A204.1 (cell line): ENCODE results near the gene RAP1GAP2.

ENCODE experiments used
- FAIRE-seq: peaks from 2 replicates; lab custom pipeline; 2012; peaks lifted over from hg19 to GRCh38; lab: Jason Lieb, UNC

Gene RAP1GAP2

DNA sequence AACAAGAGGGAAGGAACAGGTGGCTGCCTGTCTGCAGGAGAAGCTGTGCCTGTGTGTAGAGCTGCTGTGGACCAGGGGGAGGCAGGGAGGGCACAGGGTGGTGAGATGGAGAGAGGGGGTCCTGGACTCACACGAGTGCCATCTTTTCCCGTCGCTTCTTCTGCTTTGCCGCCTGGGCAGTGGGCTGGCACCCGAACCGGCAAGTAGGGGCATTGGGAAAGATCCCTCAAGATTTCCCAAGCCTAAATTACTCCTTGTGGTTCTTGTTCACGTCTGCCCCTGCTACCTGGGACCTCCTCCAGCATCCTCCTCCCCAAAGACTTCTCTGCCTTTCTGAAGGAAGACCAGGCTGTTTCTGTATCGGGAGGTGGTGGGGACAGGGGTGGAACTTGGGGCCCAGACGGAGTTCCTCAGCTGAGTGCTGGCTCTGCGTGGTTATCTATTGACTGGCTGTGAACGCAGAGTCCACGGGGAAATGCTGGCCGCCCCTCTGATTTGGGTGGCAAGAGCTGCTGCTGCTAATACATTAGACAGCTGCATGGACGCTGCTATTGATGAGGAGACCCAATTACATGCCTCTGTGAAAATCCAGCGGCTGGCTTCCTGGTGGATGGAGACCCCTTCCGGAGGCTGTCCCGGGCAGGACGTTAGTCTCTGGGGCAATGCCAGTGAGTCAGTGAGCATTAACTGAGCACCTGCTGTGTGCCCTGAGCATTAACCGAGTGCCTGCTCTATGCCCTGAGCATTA is 152.7 kb downstream of the RAP1GAP2 start:
- FAIRE-seq, result no peak

DNA sequence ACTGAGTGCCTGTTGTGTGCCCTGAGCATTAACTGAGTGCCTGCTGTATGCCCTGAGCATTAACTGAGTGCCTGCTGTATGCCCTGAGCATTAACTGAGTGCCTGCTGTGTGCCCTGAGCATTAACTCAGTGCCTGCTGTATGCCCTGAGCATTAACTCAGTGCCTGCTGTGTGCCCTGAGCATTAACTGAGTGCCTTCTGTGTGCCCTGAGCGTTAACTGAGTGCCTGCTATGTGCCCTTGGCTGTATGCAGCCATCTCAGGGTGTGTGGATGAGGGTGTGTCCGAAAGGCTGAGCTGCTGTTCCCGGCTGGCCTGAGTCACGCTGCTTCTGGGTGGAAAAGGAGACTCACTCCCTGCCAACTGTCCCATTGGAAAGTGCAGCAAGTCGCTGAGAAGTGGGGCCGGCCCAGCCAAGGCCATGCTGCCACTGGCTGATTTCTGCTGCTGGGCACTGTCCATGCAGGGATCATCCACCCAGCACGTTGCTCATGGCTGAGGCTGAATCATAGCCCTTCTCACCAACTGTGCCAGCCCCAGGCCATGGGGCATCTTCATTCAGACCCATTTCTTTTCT is 153.3 kb downstream of the RAP1GAP2 start:
- FAIRE-seq, result no peak

DNA sequence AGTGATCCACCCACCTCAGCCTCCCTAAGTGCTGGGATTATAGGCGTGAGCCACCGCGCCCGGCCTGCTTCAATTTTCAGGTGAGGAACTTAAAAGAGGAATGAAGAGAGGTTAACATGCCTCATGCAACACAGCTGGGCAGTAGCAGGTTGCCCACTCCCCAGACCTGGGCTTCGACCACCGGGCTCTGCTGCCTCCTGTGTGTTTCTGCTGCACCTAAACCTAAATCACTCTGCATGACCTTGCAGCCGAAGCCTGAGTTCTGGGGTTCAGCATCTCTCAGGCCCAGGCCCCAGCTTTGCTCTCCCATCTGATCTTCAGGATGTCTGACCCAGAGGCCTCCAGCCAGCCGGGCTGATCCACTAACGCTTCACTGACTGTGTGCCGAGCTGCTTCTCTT is 154.6 kb downstream of the RAP1GAP2 start:
- FAIRE-seq, result no peak

DNA sequence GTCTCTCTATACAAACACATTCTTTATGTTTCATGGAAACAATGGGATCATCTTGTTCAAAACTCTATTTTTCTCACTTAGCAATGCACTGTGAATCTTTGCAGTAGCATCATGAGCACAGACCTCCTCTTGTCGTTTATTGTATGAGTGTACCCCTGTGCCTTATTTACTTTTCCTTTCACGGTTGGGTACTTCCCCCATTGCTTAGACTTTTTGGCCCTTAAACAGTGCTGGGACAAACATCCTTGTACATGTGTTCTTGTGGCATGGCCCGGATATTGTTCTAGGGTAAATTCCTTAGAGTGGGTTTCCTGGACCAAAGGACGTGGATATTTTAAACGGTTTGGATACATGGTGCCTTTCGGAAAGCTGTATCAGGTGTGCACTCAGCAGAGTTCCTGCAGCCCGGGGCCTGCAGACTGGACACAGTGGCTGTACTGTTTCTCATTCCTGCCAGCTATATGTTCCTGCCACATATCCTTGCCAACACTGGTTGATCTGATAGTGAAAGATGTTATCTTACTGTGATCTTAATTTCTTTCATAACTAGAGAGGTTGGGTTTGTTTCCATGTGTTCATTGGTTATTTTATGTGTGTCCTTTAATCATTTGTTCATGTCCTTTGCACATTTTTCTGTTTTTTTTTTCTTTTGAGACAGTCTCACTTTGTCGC is 156.1 kb downstream of the RAP1GAP2 start:
- FAIRE-seq, result no peak

DNA sequence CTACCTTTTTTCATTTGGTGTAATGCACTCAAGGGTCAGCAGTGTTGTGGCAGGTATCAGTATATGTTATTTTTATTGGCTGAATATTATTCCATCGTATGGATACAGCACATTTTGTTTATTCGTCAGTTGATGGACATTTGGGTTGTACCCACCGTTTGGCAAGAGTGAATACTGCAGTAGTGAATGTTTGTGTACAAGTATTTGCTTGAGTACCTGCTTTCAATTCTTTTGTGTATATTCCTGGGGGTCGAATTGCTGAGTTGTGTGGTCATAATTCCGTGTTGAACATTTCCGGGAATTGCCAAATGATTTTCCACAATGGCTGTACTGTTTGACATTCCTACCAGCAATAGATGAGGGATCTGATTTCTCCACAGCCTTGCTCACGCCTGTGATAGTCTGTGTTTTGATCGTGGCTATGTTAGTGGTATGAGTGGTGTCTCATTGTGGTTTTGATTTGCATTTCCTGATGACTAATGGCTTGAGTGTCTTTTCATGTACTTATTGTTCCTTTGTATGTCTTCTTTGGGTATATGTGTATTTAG is 158.7 kb downstream of the RAP1GAP2 start:
- FAIRE-seq, result no peak

DNA sequence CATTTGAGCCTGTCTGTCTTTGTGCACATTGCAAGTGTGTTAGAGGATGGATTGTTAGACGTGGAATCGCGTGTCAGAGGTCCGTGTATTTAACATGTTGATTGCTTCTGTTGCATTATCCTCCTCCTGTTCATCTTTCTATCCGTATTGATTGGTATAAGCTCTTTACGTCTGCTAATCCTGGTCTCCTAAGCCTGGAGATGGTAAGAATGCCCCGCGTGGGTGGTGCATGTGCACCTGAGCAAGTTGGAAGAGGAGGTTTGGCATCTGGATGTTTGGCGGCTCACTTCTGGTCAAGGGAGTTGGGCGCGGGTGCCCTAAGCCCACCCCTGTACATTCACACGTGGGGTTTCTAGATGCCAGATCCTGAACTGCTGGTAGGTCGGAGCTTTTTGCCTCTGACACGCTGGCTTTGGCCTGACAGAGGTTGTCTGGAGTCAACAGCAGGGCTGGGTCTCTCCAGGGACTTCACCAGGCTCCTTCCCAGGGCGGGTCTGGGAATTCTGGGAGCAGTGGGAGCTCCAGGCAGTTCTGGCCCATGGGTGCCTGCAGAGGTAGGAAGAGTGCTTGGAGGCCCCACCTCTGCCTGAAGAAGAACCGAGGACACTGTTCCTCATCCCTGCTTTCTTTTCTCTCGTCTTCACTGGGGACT is 159.8 kb downstream of the RAP1GAP2 start:
- no peak for FAIRE-seq

DNA sequence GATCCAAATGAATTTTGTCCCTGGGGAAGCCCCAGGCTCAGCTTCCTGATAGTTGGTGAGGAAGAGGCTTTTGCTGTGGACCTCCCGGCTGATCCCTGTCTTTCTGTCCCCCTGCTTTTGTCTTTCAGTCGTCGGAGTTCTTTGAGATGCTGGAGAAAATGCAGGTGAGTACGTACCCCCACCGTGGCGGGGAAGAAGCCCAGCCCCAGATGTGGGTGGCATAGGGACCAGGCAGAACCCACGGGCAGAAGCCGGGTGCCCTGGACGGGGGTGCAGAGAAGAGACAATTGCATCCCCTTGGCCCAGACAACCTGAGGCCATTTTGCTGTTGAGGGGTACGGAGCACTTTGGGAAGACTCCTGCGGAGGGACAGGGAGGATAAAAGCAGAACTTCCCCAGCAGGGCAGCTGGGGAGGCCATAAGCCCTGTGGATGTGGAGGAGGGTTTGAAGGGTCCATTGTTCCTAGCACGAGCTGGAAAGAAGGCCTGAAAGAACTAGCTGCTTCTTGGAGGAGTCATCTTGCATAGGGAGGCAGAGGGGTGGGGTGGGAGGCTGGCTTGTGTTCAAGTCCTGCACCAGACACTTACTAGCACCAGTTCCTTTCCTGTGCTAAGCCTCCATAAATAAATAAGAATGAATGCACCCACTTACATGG is 161.5 kb downstream of the RAP1GAP2 start:
- no peak for FAIRE-seq

DNA sequence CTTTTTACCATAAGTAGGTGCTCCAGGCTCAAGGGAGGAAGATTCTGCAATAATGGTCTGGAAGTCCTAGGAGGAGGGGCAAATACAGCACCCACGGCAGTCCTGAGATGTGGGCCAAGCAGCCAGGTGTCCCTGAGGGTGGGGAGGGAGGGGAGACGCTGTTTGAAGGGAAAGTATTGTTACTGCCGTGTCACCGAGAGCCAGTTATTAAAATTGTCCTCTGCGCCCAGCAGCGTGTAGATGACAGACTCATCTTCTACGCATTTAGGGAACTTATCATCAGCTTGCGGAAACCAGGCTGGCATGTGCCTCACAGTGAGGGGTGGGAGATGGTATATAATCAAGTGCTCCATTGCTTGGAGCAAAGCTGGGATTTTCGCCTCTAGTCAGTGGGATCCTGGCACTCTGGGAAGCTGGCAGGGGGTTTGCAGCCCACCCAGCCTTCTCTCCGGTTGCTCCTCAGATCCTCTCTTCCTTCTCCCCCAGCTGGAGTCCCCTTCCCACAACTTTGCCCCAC is 162.5 kb downstream of the RAP1GAP2 start:
- FAIRE-seq, result no peak

DNA sequence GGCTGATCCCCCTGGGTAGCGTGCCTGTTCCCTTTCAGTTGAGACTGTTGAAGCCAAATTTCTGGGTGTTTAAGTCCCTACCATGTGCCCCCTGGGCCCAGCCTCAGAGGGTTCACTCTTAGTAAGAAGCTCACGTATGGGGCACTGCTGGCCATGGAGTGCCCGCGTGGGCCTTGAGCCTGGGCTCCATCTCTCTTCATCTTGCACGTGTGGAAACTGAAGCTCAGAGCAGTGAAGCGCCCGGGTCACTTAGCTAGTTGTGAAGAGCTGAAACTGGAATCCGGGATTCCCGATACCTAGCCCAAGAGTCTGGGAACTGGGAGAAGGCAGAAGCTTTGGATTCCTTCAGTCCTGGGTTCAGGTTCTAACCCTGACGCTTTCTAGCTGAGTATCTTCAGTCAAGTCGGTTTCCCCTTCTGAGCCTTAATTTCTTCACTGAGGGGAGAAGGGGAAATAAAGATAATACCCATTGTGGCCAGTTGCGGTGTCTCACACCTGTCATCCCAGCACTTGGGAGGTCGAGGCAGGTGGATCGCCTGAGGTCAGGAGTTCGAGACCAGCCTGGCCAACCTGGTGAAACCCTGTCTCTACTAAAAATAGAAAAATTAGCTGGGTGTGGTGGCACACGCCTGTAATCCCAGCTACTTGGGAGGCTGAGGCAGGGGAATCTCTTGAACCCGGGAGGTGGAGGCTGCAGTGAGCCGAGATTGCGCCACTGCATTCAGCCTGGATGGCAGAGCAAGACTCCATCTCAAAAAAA is 163.3 kb downstream of the RAP1GAP2 start:
- FAIRE-seq, result no peak

DNA sequence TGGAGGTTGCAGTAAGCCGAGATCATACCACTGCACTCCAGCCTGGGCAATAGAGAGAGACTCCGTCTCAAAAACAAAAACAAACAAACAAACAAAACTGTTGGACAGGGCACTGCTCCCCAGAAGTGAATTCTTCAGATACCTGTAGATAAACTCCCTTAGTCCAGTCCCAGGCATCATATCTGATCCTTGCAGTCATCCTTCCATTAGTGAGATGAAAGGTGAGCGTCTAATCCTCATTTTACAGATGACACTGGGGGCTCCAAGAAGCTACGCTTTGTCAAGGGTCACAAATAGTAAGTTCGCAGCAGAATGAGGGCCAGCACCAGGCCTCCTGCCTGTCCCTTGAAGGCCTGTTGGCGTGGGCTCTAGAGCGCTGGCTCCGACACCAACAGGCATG is 165.2 kb downstream of the RAP1GAP2 start:
- FAIRE-seq, result no peak

DNA sequence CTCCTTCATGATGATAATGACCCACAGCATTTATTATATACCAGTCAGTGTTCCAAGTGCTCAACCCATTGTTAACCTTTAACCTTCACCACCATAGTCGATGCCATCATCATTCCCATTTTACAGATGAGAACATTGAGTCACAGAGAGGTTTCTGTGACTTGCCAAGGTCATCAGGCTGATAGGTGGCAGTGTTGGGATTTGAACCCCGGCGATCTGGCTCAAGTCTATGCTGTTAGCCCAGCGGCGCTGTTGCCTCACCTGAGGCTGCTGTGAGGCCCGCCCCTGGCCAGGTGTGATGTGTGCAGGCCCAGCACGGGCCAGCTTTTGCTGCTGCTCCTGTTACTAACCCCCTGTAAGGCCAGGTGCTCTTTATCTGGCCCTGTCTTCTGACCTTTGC is 166.0 kb downstream of the RAP1GAP2 start:
- no peak for FAIRE-seq

DNA sequence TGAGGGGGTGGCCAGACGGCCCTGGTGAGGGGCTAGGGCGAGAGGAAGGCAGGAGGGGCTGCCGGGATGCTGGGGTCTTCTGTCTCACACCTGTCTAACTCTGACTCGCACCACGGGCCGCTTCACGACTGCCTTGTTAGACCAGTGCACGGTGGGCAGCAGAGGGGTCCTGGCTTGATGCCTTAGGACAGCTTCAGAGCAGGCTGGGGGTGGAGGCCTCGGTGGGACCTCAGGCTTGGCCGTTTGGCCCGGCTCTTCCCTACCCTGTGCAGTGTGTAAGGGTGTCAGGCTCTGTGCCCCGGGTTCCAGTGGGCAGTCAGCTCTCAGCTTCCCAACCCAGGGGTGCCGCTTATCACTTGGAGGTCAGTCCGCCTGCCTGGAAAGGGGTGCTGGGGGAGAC is 166.5 kb downstream of the RAP1GAP2 start:
- no peak for FAIRE-seq

DNA sequence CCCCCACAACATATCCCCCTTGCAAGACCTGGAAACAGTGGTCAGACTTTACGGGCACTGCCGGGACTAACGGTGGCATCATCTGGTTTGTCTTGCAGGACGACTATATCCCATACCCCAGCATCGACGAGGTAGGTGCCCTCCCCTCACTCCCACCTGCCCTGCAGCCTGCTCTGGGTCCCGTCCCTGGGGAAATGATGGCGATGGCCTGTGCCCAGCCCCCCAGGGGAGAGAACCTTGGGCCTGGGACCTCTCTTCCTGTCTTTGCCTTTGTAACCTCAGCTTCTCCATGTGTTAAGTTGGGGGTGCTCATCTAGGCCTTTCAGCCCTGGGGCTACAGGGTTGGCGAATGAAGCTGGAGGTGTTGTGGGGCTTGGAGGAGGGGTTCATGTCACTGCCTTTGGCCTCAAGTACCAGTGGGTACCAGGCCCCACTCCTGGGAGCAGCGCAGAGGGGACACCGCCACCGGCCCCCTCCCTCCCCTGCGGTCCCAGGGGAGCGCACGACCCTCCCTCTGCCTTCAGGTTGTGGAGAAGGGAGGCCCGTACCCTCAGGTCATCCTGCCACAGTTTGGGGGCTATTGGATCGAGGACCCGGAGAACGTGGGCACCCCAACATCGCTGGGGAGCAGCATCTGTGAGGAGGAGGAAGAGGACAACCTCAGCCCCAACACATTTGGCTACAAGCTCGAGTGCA is 167.2 kb downstream of the RAP1GAP2 start:
- no peak for FAIRE-seq

DNA sequence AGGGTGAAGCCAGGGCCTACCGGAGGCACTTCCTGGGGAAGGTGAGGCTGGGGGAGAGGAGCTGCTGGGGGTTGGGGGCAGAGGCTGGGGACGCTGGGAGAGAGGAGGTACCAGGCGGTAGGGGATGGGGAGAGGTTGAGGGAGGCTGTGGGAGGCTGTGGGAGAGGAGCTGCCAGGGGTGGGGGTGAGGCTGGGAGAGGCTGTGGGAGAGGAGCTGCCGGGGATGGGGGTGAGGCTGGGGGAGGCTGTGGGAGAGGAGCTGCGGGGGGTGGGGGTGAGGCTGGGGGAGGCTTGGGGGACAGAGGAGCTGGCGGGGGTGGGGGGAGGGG is 167.8 kb downstream of the RAP1GAP2 start:
- FAIRE-seq, result no peak

DNA sequence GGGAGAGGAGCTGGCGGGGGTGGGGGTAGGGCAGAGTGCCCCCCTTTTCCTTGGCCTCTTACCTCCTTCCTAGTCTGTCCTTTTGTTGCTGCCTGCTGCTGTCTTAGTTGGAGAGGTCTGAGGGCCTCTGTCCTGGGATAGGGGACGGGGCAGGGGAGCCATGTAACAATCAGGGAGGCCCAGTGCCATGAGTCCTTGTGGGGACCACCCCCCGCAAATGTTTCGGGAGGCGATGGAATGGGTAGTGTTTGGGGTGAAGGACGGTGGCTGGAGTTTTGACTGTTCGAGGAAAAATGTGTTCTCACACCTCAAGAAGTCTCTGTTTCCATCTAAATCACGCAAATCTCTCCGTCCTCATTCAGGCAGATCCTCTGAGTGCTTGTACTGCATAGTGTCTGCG is 168.1 kb downstream of the RAP1GAP2 start:
- no peak for FAIRE-seq

DNA sequence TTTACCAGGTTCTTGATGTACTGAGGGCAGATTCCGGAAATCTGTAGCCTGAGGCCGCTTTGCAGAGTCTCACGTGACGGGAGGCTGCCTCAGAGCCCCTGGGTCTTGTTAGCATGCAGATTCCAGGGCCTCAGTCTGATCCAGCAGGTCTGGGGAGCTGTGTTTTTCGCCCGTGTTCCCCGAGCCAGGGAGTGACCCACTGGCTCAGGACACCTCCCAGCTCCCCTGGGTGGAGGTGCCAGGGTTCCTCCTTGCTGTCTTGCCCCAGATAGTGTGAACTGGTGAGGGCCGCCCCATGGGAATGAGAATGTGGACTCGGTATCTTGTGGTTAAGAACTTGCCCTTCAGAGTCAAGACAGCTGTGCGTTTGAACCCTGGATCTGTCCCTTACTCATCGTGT is 168.6 kb downstream of the RAP1GAP2 start:
- FAIRE-seq, result no peak

DNA sequence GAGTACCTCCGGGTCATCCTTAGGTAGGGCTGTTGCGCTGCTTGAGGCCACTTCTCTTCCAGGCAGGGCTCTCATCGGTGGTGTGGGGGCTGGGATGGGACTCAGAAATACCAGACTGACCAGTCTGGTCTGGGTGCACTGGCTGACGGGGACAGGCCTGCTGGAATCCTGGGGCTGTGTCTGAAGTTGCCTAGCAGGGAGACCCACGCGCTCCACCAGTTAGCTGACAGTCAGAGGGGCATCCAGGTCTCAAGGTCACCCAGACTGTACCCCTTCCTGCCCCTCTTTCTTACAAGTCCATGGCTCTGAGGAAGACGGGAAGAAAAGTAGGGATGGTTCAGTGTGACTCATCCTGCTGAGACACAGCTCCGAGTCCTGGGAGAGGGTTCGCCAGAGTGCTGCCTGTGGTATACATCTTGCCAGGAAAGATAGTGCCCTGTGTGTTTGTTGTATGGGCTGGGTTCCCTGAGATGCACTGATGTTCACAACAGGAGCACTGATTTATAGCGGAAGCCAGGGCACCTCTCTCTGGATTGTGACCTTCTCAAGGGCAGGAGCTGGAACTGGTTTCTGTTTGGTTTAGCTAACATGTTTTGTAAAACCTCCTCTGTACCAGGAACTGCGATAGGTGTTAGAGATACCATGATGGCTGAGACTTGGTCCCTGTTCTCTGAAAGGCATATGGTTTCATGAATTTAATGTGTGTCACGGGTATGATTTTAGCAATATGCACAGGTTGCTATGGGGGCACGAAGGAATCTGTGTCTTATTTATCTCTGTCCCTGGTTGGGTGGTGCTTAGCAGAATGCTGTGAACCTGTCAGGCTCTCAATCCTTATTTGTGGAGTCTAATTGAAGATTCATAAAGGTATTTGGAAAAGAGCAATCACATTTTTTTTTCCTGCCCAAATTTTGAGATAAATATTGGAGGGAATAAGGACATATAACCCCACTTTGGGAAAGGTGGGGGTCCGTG is 169.7 kb downstream of the RAP1GAP2 start:
- no peak for FAIRE-seq

DNA sequence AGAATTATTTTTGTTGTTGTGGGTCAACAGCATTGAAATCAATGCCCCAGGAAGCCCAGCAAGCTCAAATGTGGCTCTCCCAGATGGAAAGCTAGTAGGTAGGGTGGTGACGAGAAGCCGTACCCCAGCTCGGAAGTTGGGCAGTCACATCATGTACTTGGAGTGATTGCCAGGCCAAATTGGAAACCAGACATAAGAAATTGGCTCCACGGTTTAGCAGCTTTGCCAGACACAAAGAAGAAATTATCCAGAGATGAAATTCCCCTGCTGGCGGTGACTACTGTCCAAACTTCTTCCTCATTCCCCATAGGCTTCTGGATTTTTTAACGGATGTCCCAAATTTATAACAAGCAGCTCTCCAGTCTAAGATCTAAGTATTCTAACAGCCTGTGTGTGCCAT is 171.3 kb downstream of the RAP1GAP2 start:
- no peak for FAIRE-seq

DNA sequence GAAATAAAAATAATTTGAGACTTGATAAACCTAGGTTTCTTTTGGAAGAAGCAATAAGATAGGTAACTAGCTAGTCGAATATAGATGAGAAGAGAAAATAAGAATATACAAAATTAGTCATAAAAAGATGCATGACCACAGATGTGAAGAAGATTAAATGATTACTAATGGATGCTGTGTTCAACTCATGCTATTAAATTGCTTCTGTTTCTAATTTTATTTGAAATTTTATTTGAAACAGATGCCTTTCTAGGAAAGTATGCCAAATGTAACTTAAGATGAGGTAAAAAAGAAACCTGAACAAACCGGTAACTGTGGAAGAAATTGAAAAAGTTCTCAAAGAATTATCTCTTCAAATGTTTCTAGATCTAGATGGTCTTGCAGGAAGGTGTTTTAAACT is 175.6 kb downstream of the RAP1GAP2 start:
- no peak for FAIRE-seq

DNA sequence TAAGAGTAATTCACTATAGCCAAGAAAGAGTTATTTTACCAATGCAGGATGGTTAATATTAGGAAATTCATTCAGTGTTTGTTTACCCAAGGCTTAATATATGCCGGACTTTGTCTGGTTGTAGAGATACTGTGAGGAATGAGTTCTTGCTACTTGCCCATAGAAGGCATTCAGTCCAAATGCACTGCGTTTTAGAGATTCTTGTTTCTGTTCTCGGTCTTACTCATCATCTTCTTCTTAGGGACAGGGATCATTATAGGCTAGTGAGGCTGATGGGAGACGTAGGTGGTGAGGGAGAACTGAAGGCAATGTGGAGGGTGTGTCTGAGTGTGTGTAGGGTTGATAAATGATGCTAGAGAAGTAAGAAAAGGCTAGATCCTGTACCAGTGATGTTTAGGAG is 176.5 kb downstream of the RAP1GAP2 start:
- FAIRE-seq, result no peak
